Tibial nerve (tissue), 4 donors: ENCODE measurements around the gene WNT11.

Experiments used
- CTCF ChIP-seq, 5 experiments: fragments of 200-600 bp in 3 of 5; fragments of 450-650 bp in 2 of 5; sonication (generic) in 3 of 5; IDR thresholded peaks; one replicate each; pipeline ENCODE4 v1.5.1; 2016 to 2019; ENCODE audit warnings: antibody characterized with exemption in 5 of 5, mild to moderate bottlenecking in 3 of 5, moderate library complexity in 2 of 5
- EP300 ChIP-seq, 2 donors: sonication (generic); formaldehyde crosslinking; IDR thresholded peaks; one replicate each; pipeline ENCODE4 v1.6.1; 2017; ENCODE audit warnings: antibody characterized with exemption in 2 of 2, mild to moderate bottlenecking in 1 of 2

DNA sequence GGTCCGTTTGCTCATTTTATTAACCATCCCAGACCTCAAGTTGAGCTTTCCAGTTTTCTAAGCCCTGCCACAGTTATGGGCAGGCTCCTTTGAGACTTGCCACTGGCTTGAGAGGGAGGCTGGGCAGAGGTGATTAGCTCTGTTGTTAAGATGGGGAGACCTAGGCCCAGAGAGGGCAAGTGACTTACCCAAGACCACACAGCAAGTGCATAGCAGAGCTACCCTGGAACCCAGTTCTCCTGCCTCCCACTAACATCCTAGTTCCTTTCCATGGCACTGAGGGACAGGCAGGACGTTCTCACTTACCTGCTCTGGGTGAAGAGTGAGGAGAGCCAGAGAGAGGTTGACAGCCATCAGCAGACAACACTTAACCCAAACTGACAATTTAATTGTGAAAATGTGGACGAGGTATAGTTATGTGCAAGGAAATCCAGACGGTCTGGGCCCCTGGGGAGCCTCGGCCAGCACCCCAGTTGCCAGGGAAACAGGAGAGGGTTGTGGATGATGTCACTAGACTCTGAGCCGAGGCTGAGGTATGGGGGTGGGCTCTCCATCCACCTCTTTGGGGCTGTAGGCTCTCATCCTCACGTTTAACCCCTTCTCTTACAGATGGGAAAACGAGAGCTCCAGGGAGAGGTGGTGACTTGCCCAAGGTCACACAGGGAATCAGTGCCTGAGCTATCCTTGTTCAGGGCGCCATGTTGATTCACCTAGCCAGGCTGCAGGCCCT is 12.3 kb upstream of the WNT11 start:
- TF ChIP-seq CTCF (IDR thresholded peaks at IDR 0.05) (no peak), EP300 (IDR thresholded peaks at IDR 0.05) (no peak)
